Aortic smooth muscle cell (primary cell): Measurements from ENCODE around the gene SPDYE6. TPM values are rescaled to one million over a fixed set of nuclear protein-coding genes. Genes with fewer than 3 reads are reported as not detected.

ENCODE experiments used
- total RNA-seq: library from RNA; depleted of rRNA; stranded (reverse); fragments of >200 nt; gene quantifications from 2 replicates; pipeline ENCODE4 v1.2.3, GENCODE V29; 2014

Gene SPDYE6, protein sequence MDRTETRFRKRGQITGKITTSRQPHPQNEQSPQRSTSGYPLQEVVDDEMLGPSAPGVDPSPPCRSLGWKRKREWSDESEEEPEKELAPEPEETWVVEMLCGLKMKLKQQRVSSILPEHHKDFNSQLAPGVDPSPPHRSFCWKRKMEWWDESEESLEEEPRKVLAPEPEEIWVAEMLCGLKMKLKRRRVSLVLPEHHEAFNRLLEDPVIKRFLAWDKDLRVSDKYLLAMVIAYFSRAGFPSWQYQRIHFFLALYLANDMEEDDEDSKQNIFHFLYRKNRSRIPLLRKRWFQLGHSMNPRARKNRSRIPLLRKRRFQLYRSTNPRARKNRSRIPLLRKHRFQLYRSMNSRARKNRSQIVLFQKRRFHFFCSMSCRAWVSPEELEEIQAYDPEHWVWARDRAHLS
- total RNA-seq: 0.06 TPM in 1 of 2 replicates, not detected in the other

DNA sequence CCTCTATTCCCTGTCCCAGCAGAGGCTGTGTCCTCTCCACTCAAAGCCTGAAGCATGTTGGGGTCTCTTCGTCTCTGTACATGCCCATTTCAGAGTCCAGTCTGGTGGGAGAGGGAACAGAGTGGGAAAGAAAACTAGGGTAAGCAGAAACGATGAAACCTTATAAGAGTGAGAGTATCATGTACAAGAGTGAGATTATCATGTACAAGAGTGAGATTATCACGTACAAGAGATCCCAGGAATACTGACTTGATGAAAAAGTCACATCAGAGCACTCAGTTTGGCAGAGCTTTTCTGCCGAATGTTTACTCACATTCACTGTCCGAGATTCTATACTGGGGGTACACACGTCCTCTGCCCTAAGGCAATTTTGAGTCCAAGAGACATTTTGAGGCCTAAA, at the start of gene SPDYE6:
Gene SPDYE6, minus strand, starts transcription at position 101 of the 400 bp plus-strand sequence. CDS start 421 bp downstream, outside the sequence.

DNA sequence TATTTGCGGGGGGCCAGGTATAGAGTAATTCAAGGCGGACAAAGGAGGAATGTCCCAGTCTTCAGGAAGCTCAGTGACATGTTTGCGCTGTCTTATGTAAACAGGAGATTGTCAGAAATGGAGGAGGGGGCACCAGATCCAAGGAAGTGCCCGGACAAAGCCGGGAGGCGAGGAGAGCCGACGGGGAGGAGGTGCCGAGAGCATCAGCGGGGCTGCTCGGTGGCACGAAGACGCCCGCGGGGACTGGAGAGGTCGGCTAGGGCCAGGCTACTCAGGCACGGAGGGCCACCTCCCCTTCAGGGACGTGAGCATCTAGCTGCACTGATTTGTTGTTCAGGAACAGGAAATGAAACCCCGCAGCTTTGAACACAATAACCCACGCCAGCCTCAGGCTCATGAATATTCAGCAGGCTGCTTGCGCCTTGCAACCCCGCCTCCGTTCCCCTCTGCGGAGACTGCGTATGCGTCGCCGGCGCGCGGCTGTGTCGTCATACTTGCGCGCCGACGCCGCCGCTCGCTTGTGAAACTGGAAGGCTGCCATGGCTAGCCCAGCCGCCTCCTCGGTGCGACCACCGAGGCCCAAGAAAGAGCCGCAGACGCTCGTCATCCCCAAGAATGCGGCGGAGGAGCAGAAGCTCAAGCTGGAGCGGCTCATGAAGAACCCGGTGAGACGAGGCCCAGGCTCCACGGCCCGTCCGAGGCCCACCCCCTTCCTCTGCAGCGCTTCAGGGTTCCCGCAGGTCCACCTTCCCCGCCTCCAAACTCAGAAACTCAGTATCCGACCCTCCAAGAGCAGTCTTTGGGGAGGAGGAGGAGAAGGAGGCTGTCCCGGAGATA, 39.8 kb upstream of the SPDYE6 start, which contains the start of gene PRKRIP1:
Gene PRKRIP1, plus strand, starts transcription at position 491 of the 837 bp plus-strand sequence. Its CDS starts 49 bp downstream, at position 540.

Other genes starting within 250 kb of the SPDYE6 start
- gene SH2B2, start 69.6 kb downstream of the SPDYE6 start, total RNA-seq: 0.50 and 0.92 TPM in 2 replicates
- 13.1 and 14.6 TPM in 2 replicates for gene PRKRIP1, start 39.9 kb upstream of the SPDYE6 start, total RNA-seq
- gene ORAI2, start 77.1 kb upstream of the SPDYE6 start, total RNA-seq: 45.2 and 49.4 TPM in 2 replicates
- 9.0 and 9.3 TPM in 2 replicates for gene ALKBH4, start 108.4 kb upstream of the SPDYE6 start, total RNA-seq
- 20.3 and 32.4 TPM in 2 replicates for gene LRWD1, start 108.5 kb upstream of the SPDYE6 start, total RNA-seq
- gene POLR2J, start 122.5 kb upstream of the SPDYE6 start, total RNA-seq: 47.3 and 49.3 TPM in 2 replicates
- gene RASA4B, start 161.3 kb upstream of the SPDYE6 start, total RNA-seq: 13.3 and 19.4 TPM in 2 replicates
- 2.8 and 5.2 TPM in 2 replicates for gene UPK3BL2, start 187.3 kb upstream of the SPDYE6 start, total RNA-seq
- gene SPDYE2, start 194.8 kb upstream of the SPDYE6 start, total RNA-seq: not detected in 2 replicates
- 27.0 and 66.9 TPM in 2 replicates for gene POLR2J3, start 216.1 kb upstream of the SPDYE6 start, total RNA-seq